SW 1271 (cell line): ENCODE results near the gene SFT2D3.

Source experiments
- DNase-seq, 2 experiments: peaks; one replicate each; lab custom pipeline; 2025; lab: John Stamatoyannopoulos, UW

Gene SFT2D3

GRCh38 chr2:127664065-127664894, 37.0 kb upstream of the SFT2D3 start:
- no peak for DNase-seq

- DNase-seq = no peak
These were observed 36.4 kb upstream of the SFT2D3 start for GRCh38 chr2:127664895-127665225.

GRCh38 chr2:127665267-127665893, 35.9 kb upstream of the SFT2D3 start:
- no peak for DNase-seq

- no peak for DNase-seq
These were observed 32.2 kb upstream of the SFT2D3 start for GRCh38 chr2:127669056-127669455.

- DNase-seq = no peak
These were observed 31.0 kb upstream of the SFT2D3 start for GRCh38 chr2:127670055-127670956.

GRCh38 chr2:127670957-127671290, 30.4 kb upstream of the SFT2D3 start:
- DNase-seq = no peak

- no peak for DNase-seq
These were observed 29.6 kb upstream of the SFT2D3 start for GRCh38 chr2:127671557-127672302.

- no peak for DNase-seq
These were observed 28.7 kb upstream of the SFT2D3 start for GRCh38 chr2:127672341-127673224.

- no peak for DNase-seq
These were observed 27.8 kb upstream of the SFT2D3 start for GRCh38 chr2:127673291-127674069.

- DNase-seq = no peak
These were observed 26.8 kb upstream of the SFT2D3 start for GRCh38 chr2:127674241-127675209.

- no peak for DNase-seq
These were observed 25.7 kb upstream of the SFT2D3 start, which contains the start of gene LIMS2 for GRCh38 chr2:127675331-127676261. LIMS2 (minus strand) TSS chr2:127675530; CDS start chr2:127675024, 506 bp downstream.

- no peak for DNase-seq
These were observed 24.4 kb upstream of the SFT2D3 start for GRCh38 chr2:127676906-127677305.

- DNase-seq = no peak
These were observed 22.8 kb upstream of the SFT2D3 start for GRCh38 chr2:127678531-127678930.

GRCh38 chr2:127678991-127679390, 22.3 kb upstream of the SFT2D3 start:
- DNase-seq = no peak

- DNase-seq = no peak
These were observed 21.5 kb upstream of the SFT2D3 start for GRCh38 chr2:127679680-127680361.

- DNase-seq = no peak
These were observed 20.5 kb upstream of the SFT2D3 start for GRCh38 chr2:127680706-127681287.

GRCh38 chr2:127681288-127681804, 20.0 kb upstream of the SFT2D3 start:
- DNase-seq = no peak
